Panc1 (cell line): Measurements from ENCODE around the gene WDHD1. TPM values are rescaled to one million over a fixed set of nuclear protein-coding genes. Genes with fewer than 3 reads are reported as not detected.

Source experiments
- ATAC-seq: fragments of 200-7000 bp; cut with Tn5 transposase; 2 replicates; pipeline ENCODE4 v1.9.1; 2020; ENCODE audit warnings: mild to moderate bottlenecking, moderate library complexity
- BruUV-seq: library from RNA; stranded (reverse); fragments of 400-500 nt; replicated peaks from 2 replicates; lab custom pipeline; 2021; lab: Mats Ljungman, UMichigan
- CTCF ChIA-PET: fragments of 300-600 bp; sonication (Branson Sonifier 250); formaldehyde crosslinking; loops from one replicate; lab custom pipeline; 2022; ENCODE audit warnings: antibody characterized with exemption; lab: Charles Lee
- POLR2A ChIA-PET: fragments of 300-600 bp; sonication (Branson Sonifier 250); formaldehyde crosslinking; loops from one replicate; lab custom pipeline; 2022; ENCODE audit warnings: antibody characterized with exemption; lab: Charles Lee
- DNase-seq: peaks from one replicate; pipeline ENCODE4 v3.0.0-alpha.2; 2010; ENCODE audit warnings: low read depth, low spot score
- H3K27ac ChIP-seq: 2 replicates; pipeline ENCODE4 v1.5.1; 2011; ENCODE audit warnings: mild to moderate bottlenecking, low read length, inconsistent platforms
- H3K27me3 ChIP-seq: fragments of 200-500 bp; sonication (Bioruptor generic); 2 replicates; pipeline ENCODE4 v1.6.0; 2014; ENCODE audit warnings: low read length, inconsistent platforms; ENCODE audit not compliant: control insufficient read depth, insufficient read depth
- H3K36me3 ChIP-seq: fragments of 200-500 bp; sonication (Bioruptor generic); 2 replicates; pipeline ENCODE4 v1.5.1; 2014; ENCODE audit warnings: inconsistent platforms, mild to moderate bottlenecking, low read length, moderate library complexity; ENCODE audit not compliant: control insufficient read depth, insufficient read depth
- H3K4me1 ChIP-seq: 2 replicates; pipeline ENCODE4 v1.5.1; 2011; ENCODE audit warnings: inconsistent platforms, mild to moderate bottlenecking, low read length, moderate library complexity; ENCODE audit not compliant: control insufficient read depth, insufficient read depth
- H3K4me3 ChIP-seq, 2 experiments: 2 replicates each; pipeline ENCODE4 v1.5.1; 2011 to 2012; ENCODE audit warnings: low read depth in 2 of 2, low read length in 2 of 2, mild to moderate bottlenecking in 2 of 2, inconsistent platforms in 1 of 2, moderate library complexity in 1 of 2
- H3K9me3 ChIP-seq: fragments of 200-500 bp; sonication (Bioruptor generic); 2 replicates; pipeline ENCODE4 v1.5.1; 2014; ENCODE audit warnings: low read depth, mild to moderate bottlenecking, inconsistent platforms, low read length, moderate library complexity; ENCODE audit not compliant: control insufficient read depth, insufficient read depth
- CTCF ChIP-seq: fragments of 450-650 bp; IDR thresholded peaks from 2 replicates; pipeline ENCODE4 v1.5.1; 2017; ENCODE audit warnings: mild to moderate bottlenecking
- POLR2AphosphoS5 ChIP-seq: IDR thresholded peaks from 2 replicates; pipeline ENCODE4 v1.6.1; 2012; ENCODE audit warnings: mild to moderate bottlenecking, low read depth, low read length, moderate library complexity
- REST ChIP-seq, 2 experiments: IDR thresholded peaks; 2 replicates each; pipeline ENCODE4 v1.6.1; 2011 to 2012; ENCODE audit warnings: low read depth in 2 of 2, control low read depth in 1 of 2, low read length in 1 of 2, mild to moderate bottlenecking in 1 of 2, moderate library complexity in 1 of 2; ENCODE audit not compliant: insufficient read depth in 1 of 2
- SIN3A ChIP-seq: IDR thresholded peaks from 2 replicates; pipeline ENCODE4 v1.6.1; 2012; ENCODE audit warnings: low read depth, mild to moderate bottlenecking, low read length, moderate library complexity, borderline replicate concordance; ENCODE audit not compliant: insufficient read depth
- TCF7L2 ChIP-seq: IDR thresholded peaks from 2 replicates; pipeline ENCODE4 v1.6.1; 2011; ENCODE audit warnings: mild to moderate bottlenecking, low read depth, low read length, inconsistent platforms
- in situ Hi-C: cut with HindIII; loops from 2 replicates; pipeline ENCODE4 v1.10.0; 2016; ENCODE audit warnings: low sequenced_read_pairs, low pct_unique_long_range_greater_than_20kb
- intact Hi-C: fragments of 100-400 bp; cut with micrococcal nuclease; formaldehyde crosslinking; loops from one replicate; pipeline ENCODE4 v1.10.0; 2022; ENCODE audit not compliant: unreplicated experiment
- total RNA-seq: library from RNA; stranded (reverse); gene quantifications from one replicate; pipeline ENCODE4 v1.2.1, GENCODE V29; 2021; ENCODE audit not compliant: unreplicated experiment

The WDHD1 gene
- total RNA-seq, 1 experiment from 2014 or later = 21.7 TPM

DNA sequence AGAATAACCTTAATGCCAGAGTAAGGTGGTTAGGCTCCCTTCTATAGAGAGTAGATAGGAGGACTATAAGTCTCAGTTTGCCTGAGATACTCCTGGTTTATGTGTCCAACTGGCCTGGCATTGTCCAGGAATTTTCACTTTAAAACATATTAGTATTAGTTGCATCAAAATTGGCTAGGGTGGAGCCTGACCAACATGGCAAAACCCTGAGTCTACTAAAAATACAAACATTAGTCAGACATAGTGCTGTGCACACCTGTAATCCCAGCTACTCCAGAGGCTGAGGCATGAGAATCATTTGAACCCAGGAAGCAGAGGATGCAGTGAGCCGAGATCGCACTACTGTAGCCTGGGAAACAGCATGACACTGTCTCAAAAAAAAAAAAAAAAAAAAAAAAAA, 11.9 kb downstream of the WDHD1 start:
- ChIA-PET CTCF (no interaction called here), POLR2A (interaction anchor here (0.6 kb wide), 1 partner anchor 36 kb away, joined by 4 read pairs; the partner anchor contains the start of gene MAPK1IP1L)
- DNase-seq = no peak
- intact Hi-C loops = no loop called here
- Histone ChIP-seq H3K4me1 (no peaks in the 10 kb centered on the region), H3K4me3 (no peak overlapping the region), H3K27ac (no peak overlapping the region), H3K36me3 (peaks cover 3% of the 10 kb centered on the region; the same call in 1 of the 2 replicates), H3K27me3 (no peaks in the 10 kb centered on the region), H3K9me3 (no peaks in the 10 kb centered on the region)
- in situ Hi-C loops = no loop called here
- no TSS peak for BruUV-seq
- no peak for TF ChIP-seq POLR2AphosphoS5
- no peak for ATAC-seq

DNA sequence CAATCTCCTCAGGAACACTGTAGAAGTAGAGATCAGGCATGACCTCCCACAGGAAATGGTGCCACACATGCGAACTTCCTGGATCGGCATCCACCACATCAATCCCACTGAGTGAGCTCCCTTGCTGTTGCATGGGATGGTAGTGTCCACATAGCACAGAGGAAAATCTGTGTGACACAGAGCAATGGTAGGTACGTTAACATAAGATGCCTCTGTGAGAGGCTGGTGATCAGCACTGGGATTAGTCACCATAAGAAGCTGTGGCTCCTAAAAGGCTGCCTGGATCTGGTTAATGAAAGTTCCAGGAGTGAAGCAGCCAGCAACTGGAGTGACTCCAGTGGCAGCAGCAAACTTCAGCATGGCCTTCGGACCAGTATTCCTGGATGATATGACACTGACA, 21.8 kb downstream of the WDHD1 start:
- intact Hi-C loops (no loop called here), in situ Hi-C loops (no loop called here)
- no peak for ATAC-seq
- Histone ChIP-seq H3K4me3 (no peak overlapping the region), H3K4me1 (no peaks in the 10 kb centered on the region), H3K36me3 (peaks cover 5% of the 10 kb centered on the region; the same call in 1 of the 2 replicates), H3K27me3 (no peaks in the 10 kb centered on the region), H3K27ac (no peak overlapping the region), H3K9me3 (no peaks in the 10 kb centered on the region)
- no peak for DNase-seq
- ChIA-PET CTCF (no interaction called here), POLR2A (no interaction called here)
- no TSS peak for BruUV-seq
- TF ChIP-seq POLR2AphosphoS5 = no peak
- no peak for TF ChIP-seq SIN3A
- TF ChIP-seq TCF7L2 = no peak
- TF ChIP-seq REST (IDR thresholded peaks at IDR 0.05; ENCODE audit: insufficient read depth in 1 of 2, low read depth in 2 of 2, low read length in 1 of 2) = no peak
- TF ChIP-seq CTCF = no peak

GRCh38 chr14:55000381-55000780, 26.5 kb downstream of the WDHD1 start:
- H3K27me3 ChIP-seq = no peaks in the 10 kb centered on the region
- ATAC-seq (no peak), DNase-seq (no peak)
- no peak overlapping the region for H3K27ac ChIP-seq
- H3K9me3 ChIP-seq = no peaks in the 10 kb centered on the region
- ChIA-PET POLR2A (no interaction called here), CTCF (no interaction called here)
- in situ Hi-C loops = no loop called here
- H3K36me3 ChIP-seq = peaks cover 2% of the 10 kb centered on the region; the same call in 1 of the 2 replicates
- TSS peak; percentile 36 for BruUV-seq
- intact Hi-C loops = no loop called here
- TF ChIP-seq SIN3A (no peak), CTCF (no peak), POLR2AphosphoS5 (no peak), TCF7L2 (no peak), REST (IDR thresholded peaks at IDR 0.05; ENCODE audit: insufficient read depth in 1 of 2, low read depth in 2 of 2, low read length in 1 of 2) (no peak)
- H3K4me3 ChIP-seq = no peak overlapping the region
- H3K4me1 ChIP-seq = no peaks in the 10 kb centered on the region
